ENCODE results near the gene RNF113B.

GRCh38 chr13:98201984-98202383 lies 24.9 kb upstream of the RNF113B start:
- TF ChIP-seq CTCF (IDR thresholded peaks at IDR 0.05) (no peak), EZH2 (IDR thresholded peaks at IDR 0.05; ENCODE audit: borderline replicate concordance, insufficient read depth, low read depth, low read length, poor library complexity, severe bottlenecking) (no peak)

Measured in B cell (primary cell).